GM23338 (cell line): ENCODE data around the gene VRK1. TPM values are rescaled to one million over a fixed set of nuclear protein-coding genes. Genes with fewer than 3 reads are reported as not detected.

Experiments
- ATAC-seq: fragments of 200-7000 bp; cut with Tn5 transposase; 3 replicates; pipeline ENCODE4 v1.9.1; 2020
- DNase-seq: peaks from one replicate; pipeline ENCODE4 v3.0.0-alpha.2; 2015; ENCODE audit warnings: low spot score
- H2AFZ ChIP-seq: fragments of 200-600 bp; sonication (generic); 2 replicates; pipeline ENCODE4 v1.8.0; 2016; ENCODE audit warnings: antibody characterized with exemption, mild to moderate bottlenecking, moderate library complexity
- H3F3A ChIP-seq: fragments of 200-600 bp; sonication (generic); replicated peaks from 2 replicates; pipeline ENCODE4 v1.8.0; 2017; ENCODE audit warnings: antibody characterized with exemption, mixed run types, low read depth
- H3K27ac ChIP-seq: fragments of 200-600 bp; sonication (generic); 2 replicates; pipeline ENCODE4 v1.6.1; 2016; ENCODE audit warnings: low read depth
- H3K27me3 ChIP-seq: fragments of 200-600 bp; sonication (generic); 2 replicates; pipeline ENCODE4 v1.8.0; 2016; ENCODE audit warnings: mild to moderate bottlenecking, mixed run types, moderate library complexity; ENCODE audit not compliant: insufficient read depth
- H3K36me3 ChIP-seq: fragments of 200-600 bp; sonication (generic); 2 replicates; pipeline ENCODE4 v1.8.0; 2016; ENCODE audit warnings: mild to moderate bottlenecking; ENCODE audit not compliant: insufficient read depth
- H3K4me1 ChIP-seq: fragments of 200-600 bp; sonication (generic); 2 replicates; pipeline ENCODE4 v1.8.0; 2016; ENCODE audit warnings: mild to moderate bottlenecking, moderate library complexity; ENCODE audit not compliant: insufficient read depth
- H3K4me2 ChIP-seq: fragments of 200-600 bp; sonication (generic); 2 replicates; pipeline ENCODE4 v1.7.1; 2017; ENCODE audit warnings: mixed run types
- H3K4me3 ChIP-seq: fragments of 200-600 bp; sonication (generic); 2 replicates; pipeline ENCODE4 v1.6.1; 2016; ENCODE audit warnings: mixed run types
- H3K79me2 ChIP-seq: fragments of 200-600 bp; sonication (generic); replicated peaks from 2 replicates; pipeline ENCODE4 v1.8.0; 2017; ENCODE audit warnings: mild to moderate bottlenecking; ENCODE audit not compliant: insufficient read depth
- H3K9me2 ChIP-seq: fragments of 200-600 bp; sonication (generic); 2 replicates; pipeline ENCODE4 v1.8.0; 2017; ENCODE audit not compliant: insufficient read depth
- H4K20me1 ChIP-seq: fragments of 200-600 bp; sonication (generic); replicated peaks from 2 replicates; pipeline ENCODE4 v1.8.0; 2017; ENCODE audit warnings: mild to moderate bottlenecking; ENCODE audit not compliant: insufficient read depth
- H3K27ac Mint-ChIP-seq: 2 replicates; pipeline ENCODE4 v1.8.0; 2020; ENCODE audit warnings: inconsistent platforms, mild to moderate bottlenecking, moderate library complexity, mixed read lengths
- H3K27me3 Mint-ChIP-seq: 3 replicates; pipeline ENCODE4 v1.8.0; 2022; ENCODE audit warnings: low read depth, mild to moderate bottlenecking, moderate library complexity, mixed read lengths, inconsistent platforms; ENCODE audit not compliant: insufficient read depth, poor library complexity
- H3K36me3 Mint-ChIP-seq: 3 replicates; pipeline ENCODE4 v1.8.0; 2021; ENCODE audit warnings: low read depth, mild to moderate bottlenecking, inconsistent platforms, moderate library complexity, mixed read lengths
- H3K4me1 Mint-ChIP-seq: 3 replicates; pipeline ENCODE4 v1.8.0; 2020; ENCODE audit warnings: mild to moderate bottlenecking, inconsistent platforms, mixed read lengths
- H3K4me3 Mint-ChIP-seq: 3 replicates; pipeline ENCODE4 v1.8.0; 2021; ENCODE audit warnings: moderate library complexity, mild to moderate bottlenecking, inconsistent platforms, mixed read lengths
- H3K9me3 Mint-ChIP-seq: 3 replicates; pipeline ENCODE4 v1.8.0; 2020; ENCODE audit warnings: moderate library complexity, mild to moderate bottlenecking, inconsistent platforms, mixed read lengths
- CREB1 ChIP-seq: fragments of 250-450 bp; sonication (Bioruptor Pico); IDR thresholded peaks from 2 replicates; pipeline ENCODE4 v1.5.0; 2020; ENCODE audit warnings: low read depth, mild to moderate bottlenecking, moderate library complexity
- CTCF ChIP-seq, 2 experiments: fragments of 200-600 bp in 1 of 2; sonication (generic) in 1 of 2; conservative IDR thresholded peaks; 2 replicates each; pipeline versions ENCODE4 v1.5.1 to v1.6.1; 2016 to 2017; ENCODE audit warnings: antibody characterized with exemption in 2 of 2, low read depth in 2 of 2, mild to moderate bottlenecking in 2 of 2, moderate library complexity in 1 of 2
- ETS1 ChIP-seq: IDR thresholded peaks from 2 replicates; pipeline ENCODE4 v1.6.1; 2016; ENCODE audit warnings: antibody characterized with exemption
- EZH2phosphoT487 ChIP-seq: fragments of 200-600 bp; sonication (generic); IDR thresholded peaks from one replicate; pipeline ENCODE4 v1.8.1; 2018; ENCODE audit warnings: antibody characterized with exemption; ENCODE audit not compliant: unreplicated experiment
- JUNB ChIP-seq: IDR thresholded peaks from one replicate; pipeline ENCODE4 v1.6.1; 2016; ENCODE audit warnings: antibody characterized with exemption; ENCODE audit not compliant: unreplicated experiment
- NANOG ChIP-seq: IDR thresholded peaks from 2 replicates; pipeline ENCODE4 v1.6.1; 2016; ENCODE audit warnings: antibody characterized with exemption, borderline replicate concordance
- REST ChIP-seq: IDR thresholded peaks from one replicate; pipeline ENCODE4 v1.6.1; 2018; ENCODE audit warnings: antibody characterized with exemption; ENCODE audit not compliant: unreplicated experiment
- STAT1 ChIP-seq: IDR thresholded peaks from one replicate; pipeline ENCODE4 v1.6.1; 2016; ENCODE audit warnings: antibody characterized with exemption; ENCODE audit not compliant: unreplicated experiment
- ZNF114 ChIP-seq: fragments of 250-450 bp; sonication (Bioruptor Pico); IDR thresholded peaks from 2 replicates; pipeline ENCODE4 v1.5.0; 2020; ENCODE audit warnings: mild to moderate bottlenecking, moderate library complexity
- ZNF331 ChIP-seq: fragments of 250-450 bp; sonication (Bioruptor Pico); IDR thresholded peaks from 2 replicates; pipeline ENCODE4 v1.5.0; 2020; ENCODE audit warnings: low read depth, mild to moderate bottlenecking, moderate library complexity
- ZNF462 ChIP-seq: fragments of 250-450 bp; sonication (Bioruptor Pico); IDR thresholded peaks from 2 replicates; pipeline ENCODE4 v1.5.0; 2020; ENCODE audit warnings: mild to moderate bottlenecking, moderate library complexity
- polyA plus RNA-seq: library from polyadenylated mRNA; unstranded; fragments of >200 nt; fragmentation: Nextera tagmentation; extraction: Ambion mirVana; gene quantifications from 2 replicates; pipeline ENCODE4 v1.2.1, GENCODE V29; 2016
- total RNA-seq: library from RNA; depleted of rRNA; stranded (reverse); fragments of >200 nt; shearing (Covaris generic); gene quantifications from 2 replicates; pipeline ENCODE4 v1.2.3, GENCODE V29; 2014

The VRK1 gene
- total and polyA plus RNA-seq, 2 experiments from 2014 or later = 83.8 to 119 TPM

GRCh38 chr14:96929950-96930349, 132.8 kb downstream of the VRK1 start (continued):
- no peak for TF ChIP-seq ZNF462 (CRISPR knock-in tag)
- no peak for TF ChIP-seq ETS1
- TF ChIP-seq CTCF (conservative IDR thresholded peaks at IDR 0.05; ENCODE audit: low read depth in 2 of 2) = no peak
- TF ChIP-seq ZNF331 (CRISPR knock-in tag) = no peak
- no peak for TF ChIP-seq NANOG
- TF ChIP-seq EZH2phosphoT487 = no peak
- no peak for TF ChIP-seq JUNB

GRCh38 chr14:96930526-96930925, 133.3 kb downstream of the VRK1 start:
- H2AFZ ChIP-seq = no peak overlapping the region
- no peak for DNase-seq
- no peak overlapping the region for H3K4me3 ChIP-seq
- Mint-ChIP-seq H3K9me3 (no peaks in the 10 kb centered on the region), H3K36me3 (no peaks in the 10 kb centered on the region; the same call in 2 of the 3 replicates), H3K4me1 (no peaks in the 10 kb centered on the region), H3K27ac (no peak overlapping the region), H3K27me3 (peaks cover 5% of the 10 kb centered on the region), H3K4me3 (no peak overlapping the region)
- no peaks in the 10 kb centered on the region for H3F3A ChIP-seq
- H3K9me2 ChIP-seq = no peaks in the 10 kb centered on the region
- no peak for ATAC-seq
- H3K36me3 ChIP-seq = no peaks in the 10 kb centered on the region
- H3K4me2 ChIP-seq = no peak overlapping the region
- H3K27me3 ChIP-seq = no peaks in the 10 kb centered on the region
- no peaks in the 10 kb centered on the region for H4K20me1 ChIP-seq
- no peaks in the 10 kb centered on the region for H3K79me2 ChIP-seq
- no peak overlapping the region for H3K27ac ChIP-seq
- H3K4me1 ChIP-seq = no peaks in the 10 kb centered on the region
- TF ChIP-seq STAT1 (no peak), CREB1 (no peak), EZH2phosphoT487 (no peak), ZNF114 (CRISPR knock-in tag) (no peak), REST (no peak), CTCF (conservative IDR thresholded peaks at IDR 0.05; ENCODE audit: low read depth in 2 of 2) (no peak)
